22Rv1 (cell line): ENCODE data around the gene PODXL2.

Experiments used
- H3K27ac ChIP-seq: fragments of 450-650 bp; 2 replicates; pipeline ENCODE4 v1.5.1; 2017
- CTCF ChIP-seq: fragments of 450-650 bp; IDR thresholded peaks from 2 replicates; pipeline ENCODE4 v1.5.1; 2017; ENCODE audit warnings: mild to moderate bottlenecking
- ZFX ChIP-seq: fragments of 450-650 bp; IDR thresholded peaks from 2 replicates; pipeline ENCODE4 v1.6.1; 2017; ENCODE audit warnings: antibody characterized with exemption, borderline replicate concordance

The PODXL2 gene

GRCh38 chr3:127645371-127646015 lies 16.5 kb downstream of the PODXL2 start:
- H3K27ac ChIP-seq = no peak overlapping the region
- TF ChIP-seq ZFX (no peak), CTCF (no peak)

- TF ChIP-seq CTCF (no peak), ZFX (no peak)
- no peak overlapping the region for H3K27ac ChIP-seq
Measured at GRCh38 chr3:127646501-127647046, 17.6 kb downstream of the PODXL2 start.

GRCh38 chr3:127647166-127647844 lies 18.3 kb downstream of the PODXL2 start:
- TF ChIP-seq ZFX (no peak), CTCF (no peak)

GRCh38 chr3:127647845-127648204 lies 18.8 kb downstream of the PODXL2 start:
- no peak overlapping the region for H3K27ac ChIP-seq
- TF ChIP-seq ZFX (no peak), CTCF (no peak)

More at GRCh38 chr3:127647166-127647844, 18.3 kb downstream of the PODXL2 start:
- H3K27ac ChIP-seq = no peak overlapping the region

- H3K27ac ChIP-seq = no peak overlapping the region
- TF ChIP-seq CTCF = no peak
- no peak for TF ChIP-seq ZFX
Measured at GRCh38 chr3:127650236-127650635, 21.3 kb downstream of the PODXL2 start.

GRCh38 chr3:127651516-127652172 lies 22.7 kb downstream of the PODXL2 start:
- H3K27ac ChIP-seq = no peak overlapping the region
- no peak for TF ChIP-seq ZFX
- no peak for TF ChIP-seq CTCF
